ENCODE results near the gene CRELD2. TPM values are rescaled to one million over a fixed set of nuclear protein-coding genes. Genes with fewer than 3 reads are reported as not detected.

Gene CRELD2
- total and polyA plus RNA-seq, 2 of the 8 experiments (the other 6 are each of a cell fraction or from before 2014, with no cell fraction given) = 24.5 to 36.6 TPM

- Histone ChIP-seq H3K27ac (ENCODE audit: low read depth, low read length) (no peak overlapping the region), H2BK5ac (ENCODE audit: low read depth, low read length) (no peak overlapping the region), H3K4ac (replicated peaks; ENCODE audit: insufficient read length, low read depth, low read length) (no peak overlapping the region), H3K14ac (ENCODE audit: insufficient read length) (no peak overlapping the region), H3K23ac (ENCODE audit: insufficient read length) (no peak overlapping the region), H3K4me2 (ENCODE audit: insufficient read depth in 1 of 2, low read depth in 2 of 2, low read length in 2 of 2) (no peak overlapping the region), H2AK5ac (ENCODE audit: low read depth, low read length) (peak overlapping the region; percentile 39; the same call in 1 of the 2 replicates), H3K36me3 (ENCODE audit: control insufficient read depth in 2 of 4, insufficient read depth in 4 of 4, low read length in 3 of 4) (peaks cover 2 to 9% (median 4%) of the 10 kb centered on the region in 4 experiments; a peak in 7 of 8 replicates), H3K18ac (ENCODE audit: extremely low read depth, low read length) (no peak overlapping the region), H3K27me3 (replicated peaks in 1 of 4; ENCODE audit: control insufficient read depth in 3 of 4, extremely low read depth in 1 of 4, insufficient read depth in 3 of 4, low read length in 3 of 4) (peaks cover 6 to 32% (median 24%) of the 10 kb centered on the region in 4 experiments), H2BK12ac (ENCODE audit: low read depth, low read length) (0 out of 2 replicates have a peak overlapping the region, but pooled peaks have one; percentile 50), H2BK15ac (ENCODE audit: low read length) (no peak overlapping the region), H3K4me3 (ENCODE audit: extremely low read depth in 1 of 4, insufficient read depth in 2 of 4, low read depth in 3 of 4, low read length in 4 of 4) (no peak overlapping the region), H3K4me1 (replicated peaks in 1 of 4; ENCODE audit: control insufficient read depth in 3 of 4, insufficient read depth in 4 of 4, low read length in 3 of 4) (peaks cover 0 to 19% (median 7%) of the 10 kb centered on the region in 4 experiments; a peak in 6 of 7 replicates), H3K23me2 (ENCODE audit: low read depth, low read length) (peaks cover 15% of the 10 kb centered on the region; the same call in 1 of the 2 replicates), H4K91ac (replicated peaks; ENCODE audit: insufficient read length, low read length) (no peak overlapping the region), H2BK120ac (replicated peaks; ENCODE audit: low read depth, low read length) (no peak overlapping the region), H3K79me1 (ENCODE audit: low read depth, low read length) (peaks cover 2% of the 10 kb centered on the region; the same call in 1 of the 2 replicates), H3K79me2 (ENCODE audit: control insufficient read depth in 1 of 2, insufficient read depth in 2 of 2, low read length in 2 of 2) (peaks cover 0 to 8% of the 10 kb centered on the region in 2 experiments; a peak in 1 of 4 replicates), H3K9me3 (ENCODE audit: insufficient read depth in 2 of 2, low read depth in 1 of 2, low read length in 1 of 2) (no peaks in the 10 kb centered on the region), H2BK20ac (ENCODE audit: low read length) (no peak overlapping the region), H4K8ac (ENCODE audit: extremely low read depth, insufficient read depth, low read length) (no peak overlapping the region), H3K56ac (replicated peaks; ENCODE audit: insufficient read length, low read depth, low read length) (no peak overlapping the region), H4K20me1 (replicated peaks in 1 of 2; ENCODE audit: control insufficient read depth in 1 of 2, insufficient read depth in 2 of 2, low read length in 2 of 2) (peaks cover 5 to 13% of the 10 kb centered on the region in 2 experiments), H3K9ac (replicated peaks in 1 of 4; ENCODE audit: extremely low read depth in 1 of 4, low read depth in 3 of 4, low read length in 3 of 4) (no peak overlapping the region), H2AFZ (ENCODE audit: low read length) (no peak overlapping the region), H4K5ac (ENCODE audit: insufficient read length, low read depth, low read length) (no peak overlapping the region)
- DNase-seq (ENCODE audit: low read depth in 1 of 2, low spot score in 2 of 2) = peak in 1 of 2 experiments; percentile 46
- FAIRE-seq = no peak
- 89% methylated on average over 9 of the region's 11 CpGs; no CpG with 5 or more reads in 1 of the 2 experiments for WGBS, 2 experiments (ENCODE audit: extremely low coverage in 1 of 2, insufficient coverage in 1 of 2, insufficient read length in 1 of 2, insufficient replicate concordance in 2 of 2, low coverage in 1 of 2, low lambda C conversion rate in 2 of 2, missing lambda C conversion rate in 1 of 2)
- ChIA-PET CTCF (ENCODE audit: partially characterized antibody) (interaction anchor here (0.7 to 2.5 kb wide), 5 partner anchors 14 to 62 kb away, joined by 3 to 9 read pairs (median 5); no protein-coding TSS in a partner anchor), POLR2A (ENCODE audit: partially characterized antibody) (interaction anchor here (1.2 kb wide), 2 partner anchors 9 to 32 kb away, joined by 4 read pairs; no protein-coding TSS in a partner anchor)
- TF ChIP-seq BCL11A (IDR thresholded peaks at IDR 0.05; ENCODE audit: low read depth in 2 of 2, low read length in 2 of 2) = no peak
- TF ChIP-seq SP1 (IDR thresholded peaks at IDR 0.05; ENCODE audit: low read depth, low read length) = no peak
- no peak for TF ChIP-seq TEAD4 (IDR thresholded peaks at IDR 0.05; ENCODE audit: low read depth, low read length)
- TF ChIP-seq, protein P1, sequence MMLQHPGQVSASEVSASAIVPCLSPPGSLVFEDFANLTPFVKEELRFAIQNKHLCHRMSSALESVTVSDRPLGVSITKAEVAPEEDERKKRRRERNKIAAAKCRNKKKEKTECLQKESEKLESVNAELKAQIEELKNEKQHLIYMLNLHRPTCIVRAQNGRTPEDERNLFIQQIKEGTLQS (IDR thresholded peaks at IDR 0.05; ENCODE audit: insufficient read depth, low read depth, low read length) = no peak
- no peak for TF ChIP-seq KDM1A (IDR thresholded peaks at IDR 0.05; ENCODE audit: borderline replicate concordance, low read length)
- no peak for TF ChIP-seq NRF1 (IDR thresholded peaks at IDR 0.05; ENCODE audit: low read depth, low read length)
- no peak for TF ChIP-seq CTBP2 (IDR thresholded peaks at IDR 0.05; ENCODE audit: borderline replicate concordance, insufficient read depth, insufficient read length, low read length)
Measured at GRCh38 chr22:49968313-49968830, 49.9 kb downstream of the CRELD2 start.
